Muscle of arm (tissue), 12 donors: Measurements from ENCODE around the gene PRDM1. TPM values are rescaled to one million over a fixed set of nuclear protein-coding genes. Genes with fewer than 3 reads are reported as not detected.

Experiments
- DNase-seq: peaks from one replicate; pipeline ENCODE4 v3.0.0-alpha.2; 2013
- polyA plus RNA-seq, 12 donors: library from polyadenylated mRNA; unstranded; fragments of 120-200 nt; gene quantifications; one replicate each; pipeline ENCODE4 v1.2.1, GENCODE V29; 2013; ENCODE audit not compliant: insufficient read length in 12 of 12

The PRDM1 gene
- polyA plus RNA-seq, 12 donors = 2.9 to 24.4 (median 5.5) TPM; not detected in 1

DNA sequence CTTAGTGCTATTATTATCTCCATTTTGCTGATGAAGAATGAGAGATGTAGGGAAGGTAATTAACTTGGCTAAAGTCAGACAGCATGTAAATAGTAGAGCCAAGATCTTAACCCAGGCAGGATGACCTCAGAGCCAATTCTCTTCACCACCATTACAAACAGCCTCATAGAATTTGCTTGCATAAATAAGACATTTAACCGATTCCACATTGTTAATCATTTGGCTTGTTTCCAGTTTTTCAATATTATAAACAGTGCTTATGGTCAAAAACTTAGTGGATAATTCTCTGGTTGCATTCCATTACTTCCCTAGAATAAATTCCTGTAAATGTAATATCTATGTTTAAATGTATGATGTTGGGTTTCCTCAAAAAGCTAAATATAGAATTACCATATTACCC is 19.1 kb upstream of the PRDM1 start:
- DNase-seq = no peak

DNA sequence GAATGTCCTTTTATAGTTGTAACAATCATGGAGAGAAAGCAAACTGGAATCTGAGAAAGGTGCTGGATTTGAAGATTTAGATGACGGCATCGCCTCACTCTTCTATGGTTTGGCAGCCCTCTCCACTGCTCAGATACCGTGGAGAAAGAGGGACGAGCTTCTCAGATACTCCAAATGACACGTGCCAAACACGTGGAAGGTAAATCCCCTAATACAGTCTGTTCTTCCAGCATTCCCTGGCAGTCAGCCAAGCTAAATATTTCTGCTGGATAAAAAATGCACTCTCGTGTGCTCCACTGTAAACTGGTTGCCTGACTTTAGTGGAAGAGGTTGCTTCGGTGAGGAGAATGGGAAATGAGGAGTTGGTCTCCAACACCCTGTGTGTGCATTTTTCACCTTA is 16.7 kb upstream of the PRDM1 start:
- peak; percentile 53 for DNase-seq

DNA sequence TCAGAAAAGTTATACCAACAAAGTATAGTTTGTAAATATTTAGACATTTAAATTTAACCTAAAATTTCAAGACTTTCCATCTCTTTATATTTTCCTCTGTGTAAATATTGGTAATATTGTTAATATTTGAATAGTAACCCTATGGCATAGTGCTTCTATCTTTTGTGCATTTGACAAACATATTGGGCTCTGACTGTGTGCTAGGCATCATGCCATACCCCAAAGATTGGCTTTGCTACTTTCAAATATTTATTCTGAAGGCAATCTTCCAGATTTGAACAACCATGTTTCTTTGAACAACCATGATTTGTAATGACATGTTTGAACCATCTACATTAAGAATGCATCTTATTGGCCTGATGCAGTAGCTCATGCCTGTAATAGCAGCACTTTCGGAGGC is 15.5 kb upstream of the PRDM1 start:
- DNase-seq = no peak

DNA sequence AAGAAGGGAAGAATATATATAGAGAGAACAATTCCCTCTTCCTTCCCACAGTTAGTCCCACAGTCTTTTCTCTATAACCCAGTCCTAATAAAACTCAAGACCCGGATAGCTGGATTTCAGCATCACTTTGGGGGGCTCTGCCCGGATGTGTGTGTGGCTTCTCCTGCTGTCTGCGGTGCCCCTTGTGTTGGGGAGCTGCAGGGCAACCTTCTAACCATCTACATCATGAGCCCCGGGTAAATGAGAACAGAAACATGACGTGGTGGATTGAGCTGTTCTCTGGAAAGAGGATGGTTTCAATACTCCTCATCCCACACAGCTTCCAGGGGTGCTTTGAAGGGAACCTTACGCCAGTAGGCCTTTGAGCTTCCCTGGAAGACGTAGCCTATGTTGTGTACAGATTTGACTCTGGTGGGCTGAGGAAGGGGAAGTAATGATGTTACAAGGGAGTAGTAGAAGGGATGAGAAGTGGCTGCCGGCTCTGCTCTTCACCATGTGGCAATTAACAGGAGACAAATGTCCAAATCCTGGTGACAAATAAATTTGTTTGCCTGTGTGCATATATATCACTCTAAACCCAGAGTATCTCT is 13.5 kb upstream of the PRDM1 start:
- no peak for DNase-seq

DNA sequence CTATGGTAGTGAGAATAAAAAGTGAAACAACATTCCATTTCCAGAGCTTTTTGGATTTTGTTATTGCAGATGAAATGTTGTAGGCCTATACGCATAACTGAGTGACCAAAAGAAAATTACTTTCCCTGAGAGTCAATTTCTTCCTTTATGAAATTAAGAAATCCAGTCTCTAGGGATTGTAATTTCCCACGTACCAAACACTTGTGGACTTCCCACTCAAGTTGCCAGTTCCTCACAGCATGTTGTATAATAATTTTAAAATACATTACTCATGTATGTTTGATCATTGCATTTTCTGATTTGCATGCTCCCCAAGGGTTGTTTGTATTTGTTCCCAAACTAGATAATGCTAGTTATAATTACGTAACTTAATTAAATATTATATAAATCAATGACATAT is 12.0 kb upstream of the PRDM1 start:
- DNase-seq = no peak

DNA sequence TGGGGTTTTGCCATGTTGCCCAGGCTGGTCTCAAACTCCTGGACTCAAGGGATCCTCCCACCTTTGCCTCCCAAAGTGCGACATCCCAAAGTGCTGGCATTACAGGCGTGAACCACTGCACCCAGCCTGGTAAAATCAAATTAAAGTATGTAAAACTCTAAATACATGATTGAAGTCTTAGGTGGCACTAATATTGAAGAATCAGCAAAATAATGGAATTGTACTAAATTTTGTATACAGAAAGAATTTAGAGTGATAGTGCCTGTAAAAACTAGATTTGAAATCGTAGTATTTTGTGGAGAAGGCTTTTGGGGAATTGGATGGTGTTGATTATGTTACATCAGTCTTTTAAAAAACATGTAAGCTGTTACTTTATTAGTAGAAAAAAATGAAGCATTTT is 10.0 kb upstream of the PRDM1 start:
- DNase-seq = no peak

DNA sequence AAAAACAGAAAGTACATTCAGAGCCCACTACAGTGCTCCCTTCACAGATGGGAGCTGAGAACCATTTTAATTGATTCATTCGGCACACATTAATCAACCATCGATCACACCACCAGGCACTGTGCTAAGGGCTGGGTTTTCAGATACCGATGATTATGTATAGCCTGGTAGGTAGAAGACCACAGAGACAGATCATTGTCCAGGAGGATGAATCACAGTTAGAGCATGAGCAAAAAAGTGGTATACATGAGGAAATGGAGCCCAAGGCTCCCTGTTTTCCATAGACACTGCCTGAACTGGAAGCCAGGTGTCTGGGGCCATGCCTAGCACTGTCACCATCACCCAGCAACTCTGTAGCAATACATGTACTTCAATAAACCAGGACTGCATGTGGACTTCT is 9.0 kb upstream of the PRDM1 start:
- no peak for DNase-seq

DNA sequence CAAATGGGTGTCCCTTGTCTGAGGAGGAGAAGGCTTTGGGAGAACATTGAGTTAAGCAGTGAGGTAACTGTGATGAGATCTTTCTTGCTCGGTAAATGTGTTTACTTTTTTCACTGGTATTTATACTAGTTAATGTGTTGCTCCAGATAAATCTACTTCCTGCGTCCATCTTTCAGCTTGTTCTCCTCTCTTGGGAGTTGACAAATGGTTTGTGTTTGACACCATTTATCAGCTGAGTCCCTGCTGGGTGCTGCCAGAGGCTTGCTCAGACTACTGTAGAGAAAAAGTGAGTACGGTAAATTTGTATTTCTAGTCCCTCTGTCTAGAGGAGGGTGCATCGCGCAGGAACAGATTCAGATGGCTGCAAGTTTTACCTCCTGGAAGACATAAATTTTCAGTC is 8.3 kb upstream of the PRDM1 start:
- no peak for DNase-seq

DNA sequence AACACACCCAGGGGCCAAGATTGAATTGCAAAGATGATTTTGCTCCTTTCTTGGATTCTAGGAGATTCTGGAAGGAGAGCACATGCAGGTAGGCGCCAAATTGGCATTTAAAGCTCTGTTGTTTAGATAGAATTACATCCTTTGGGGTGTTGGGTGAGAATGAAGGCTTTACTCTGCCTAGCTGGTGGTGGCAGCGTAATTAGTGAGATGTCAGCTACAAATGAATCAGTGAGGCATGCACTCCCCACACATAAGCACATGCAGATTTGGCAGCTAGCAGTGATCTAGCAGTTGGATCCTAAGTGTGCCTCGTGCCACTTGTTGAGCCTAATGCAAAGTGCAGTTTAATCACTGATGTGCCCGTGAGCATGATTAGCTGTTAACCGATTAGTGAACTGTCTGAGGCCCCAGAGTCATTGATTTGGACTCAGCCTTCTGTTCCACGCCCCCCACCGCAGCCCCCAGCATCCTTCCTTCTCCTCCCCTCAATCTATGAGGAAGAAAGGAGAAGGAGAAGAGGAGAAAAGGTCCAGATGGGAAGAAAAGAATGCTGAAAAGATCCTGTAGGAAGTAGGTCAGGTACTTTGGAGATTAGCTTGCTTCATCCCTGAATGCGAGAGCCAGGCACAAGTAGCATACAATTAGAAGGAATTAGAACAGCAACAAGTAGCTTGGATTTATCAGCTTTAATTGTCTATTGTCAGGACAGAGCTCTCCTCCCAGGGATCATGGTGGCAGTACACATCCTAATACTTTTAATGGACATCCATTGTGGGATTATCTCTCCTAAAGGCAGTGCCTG is 6.0 kb upstream of the PRDM1 start:
- DNase-seq = no peak

DNA sequence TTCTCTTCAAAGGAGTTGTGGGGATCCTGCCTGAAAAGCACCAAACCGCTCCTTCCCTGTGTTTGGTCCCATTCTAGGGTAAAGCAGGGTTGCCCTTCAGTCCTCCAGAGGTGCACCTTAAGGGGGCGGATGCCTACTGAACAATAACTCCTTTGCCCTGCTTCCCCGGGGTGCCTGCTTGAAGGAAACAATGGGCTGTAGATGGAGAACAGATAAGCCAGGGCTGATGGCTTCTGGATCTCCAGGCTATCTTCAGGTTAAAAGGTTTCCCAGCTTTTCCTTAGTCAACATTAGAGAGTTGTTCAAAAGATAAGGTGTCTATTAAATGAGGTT is 5.4 kb upstream of the PRDM1 start:
- no peak for DNase-seq

DNA sequence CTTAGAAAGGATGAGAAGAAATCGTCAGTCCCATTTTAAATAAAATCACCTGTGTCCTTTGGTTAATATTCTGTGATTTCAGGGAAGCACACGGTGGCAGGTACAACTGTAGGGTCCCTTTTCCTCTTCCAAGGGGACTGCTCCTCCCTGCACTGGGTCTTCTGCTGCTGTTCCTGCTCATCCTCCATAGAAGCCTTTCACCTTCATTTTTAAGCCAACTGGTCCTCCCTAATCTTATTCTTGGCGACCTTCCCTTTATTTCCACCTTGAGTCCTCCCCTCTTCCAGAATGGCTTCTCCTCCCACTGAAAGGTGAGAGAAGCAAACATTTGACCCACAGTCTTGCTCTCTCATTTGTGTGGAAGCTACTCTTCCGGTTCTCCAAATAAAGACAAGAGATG is 4.4 kb upstream of the PRDM1 start:
- no peak for DNase-seq

DNA sequence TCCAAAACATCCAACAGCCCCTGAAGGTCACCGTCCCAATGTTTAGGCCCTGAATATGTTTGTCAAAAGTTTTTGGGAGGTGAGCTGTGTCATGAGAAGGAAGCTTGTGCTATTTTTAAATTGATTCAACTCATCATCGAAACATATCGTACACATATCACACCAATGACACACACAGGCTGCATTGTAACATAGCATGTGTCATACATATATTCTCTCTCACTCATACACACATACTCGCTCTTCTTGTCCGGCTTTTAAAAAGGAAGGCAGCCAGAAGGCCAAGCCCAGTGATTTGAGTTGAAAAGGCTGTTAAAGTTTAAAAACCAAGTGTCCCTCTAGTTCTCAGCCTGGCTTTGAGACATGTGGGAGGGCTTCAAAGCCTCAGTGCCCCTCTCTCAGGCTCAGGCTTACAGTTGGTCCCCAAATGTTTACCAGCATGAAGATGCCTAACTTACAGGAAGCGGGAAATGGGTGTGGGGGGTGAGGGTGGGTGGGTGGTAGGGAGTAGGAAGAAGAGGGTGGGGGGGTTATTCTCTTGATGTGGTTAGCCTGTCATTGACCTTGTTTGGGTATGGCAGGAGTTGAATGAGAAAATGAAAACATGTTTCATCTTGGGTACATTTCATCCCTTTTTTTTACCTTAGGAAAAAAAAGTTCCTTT is 3.3 kb upstream of the PRDM1 start:
- no peak for DNase-seq

DNA sequence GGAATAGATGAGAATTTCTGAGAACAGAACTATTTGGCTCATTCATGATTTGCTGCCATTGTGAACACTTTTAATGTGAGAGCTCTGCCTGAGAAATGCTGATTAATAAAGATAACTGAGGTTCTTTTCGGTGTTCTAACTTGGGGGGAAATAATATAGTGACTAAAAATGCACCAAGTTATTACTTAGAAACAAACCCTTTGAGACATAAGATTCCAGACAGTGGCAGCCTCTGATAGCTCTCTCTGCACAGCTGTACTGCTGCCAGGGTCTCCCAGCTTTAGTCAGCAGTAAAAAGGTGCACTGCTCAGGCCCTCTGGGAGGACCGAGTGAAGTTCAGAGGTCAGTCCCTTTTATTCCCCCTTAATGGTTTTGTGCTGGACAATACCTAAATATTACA is 2.5 kb upstream of the PRDM1 start:
- DNase-seq = no peak

DNA sequence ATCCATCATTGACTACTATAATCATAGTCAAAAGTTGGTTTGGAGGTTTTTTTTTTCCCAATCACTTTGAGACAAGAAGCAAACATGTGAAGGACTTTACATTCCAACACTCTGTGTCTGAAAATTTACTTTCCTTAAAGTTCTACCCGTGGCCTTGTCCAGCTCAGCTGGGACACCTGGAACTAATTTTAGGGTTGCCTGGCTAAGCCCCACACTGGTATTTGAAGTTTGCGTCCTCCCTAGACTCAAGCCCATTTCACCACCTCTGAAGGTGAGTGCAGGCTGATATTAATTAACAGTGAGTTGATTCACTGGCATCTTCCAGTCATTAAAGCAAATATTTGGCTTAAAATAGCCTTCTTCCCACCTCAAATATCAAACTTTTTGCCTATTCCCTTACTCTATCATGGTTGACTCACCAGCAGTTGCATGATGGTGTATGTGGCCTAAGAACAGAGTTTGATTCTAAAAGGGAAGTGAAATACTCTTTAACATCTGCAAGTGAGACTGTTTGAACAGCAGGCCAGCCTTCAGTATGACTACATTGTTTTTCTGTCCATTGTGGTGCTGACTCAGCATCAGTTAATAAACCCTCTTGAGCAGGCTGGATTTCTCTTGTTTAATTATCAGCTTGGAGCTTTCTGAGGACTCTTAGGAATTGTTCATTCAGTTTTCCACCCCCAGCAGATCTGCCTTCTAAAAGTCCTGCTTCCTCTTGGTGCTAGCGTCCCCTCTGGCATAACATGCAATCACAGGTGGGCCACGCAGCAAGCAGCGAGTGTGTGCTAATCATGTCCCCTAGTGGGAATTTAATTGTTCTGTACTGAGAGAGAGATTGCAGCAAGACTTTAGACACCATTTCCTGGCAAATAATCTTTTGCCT is 1.8 kb upstream of the PRDM1 start:
- no peak for DNase-seq

DNA sequence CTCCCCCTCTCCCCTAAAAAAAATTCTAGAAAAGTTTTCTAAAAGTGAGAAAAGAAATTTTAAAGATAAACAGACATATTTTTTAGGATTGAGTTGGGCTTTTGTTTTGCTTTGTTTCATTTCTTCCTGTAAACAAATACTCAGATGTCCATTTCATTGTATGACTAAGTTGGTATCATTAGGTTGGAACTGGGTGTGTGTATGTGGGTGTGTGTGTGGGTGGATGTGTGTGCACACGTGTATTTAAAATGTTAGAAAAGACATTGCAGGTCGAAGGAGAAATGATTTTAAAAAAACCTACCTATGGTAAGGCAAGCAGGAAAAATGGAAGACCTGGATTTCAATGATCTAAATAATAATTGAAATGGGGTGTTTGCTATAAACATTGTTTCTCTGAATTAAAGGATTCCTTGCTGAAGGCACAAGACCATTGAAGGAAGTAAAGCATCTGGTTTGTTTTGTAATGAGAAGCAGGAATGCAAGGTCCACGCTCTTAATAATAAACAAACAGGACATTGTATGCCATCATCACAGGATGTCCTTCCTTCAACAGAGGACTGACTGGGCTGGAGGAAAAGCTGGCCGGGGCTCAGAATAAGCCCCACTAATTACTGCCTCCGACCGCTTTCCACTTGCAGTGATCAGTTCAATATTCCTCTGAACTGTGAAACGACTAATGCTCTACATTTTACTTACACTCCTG is 996 bp upstream of the PRDM1 start:
- no peak for DNase-seq

DNA sequence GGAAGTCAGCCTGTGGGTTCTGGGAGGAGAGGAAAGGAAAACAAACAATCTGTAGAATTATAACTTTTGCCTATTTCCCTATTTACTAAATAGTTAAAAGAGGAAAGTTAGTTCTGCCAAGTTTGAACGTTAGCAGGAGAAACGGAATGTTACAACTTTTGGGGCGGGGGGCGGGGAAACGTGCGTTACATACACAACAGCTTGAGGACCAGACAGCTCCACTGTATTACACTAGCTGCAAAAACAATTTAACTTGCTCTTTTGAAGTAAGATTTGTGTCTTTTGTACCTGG is 498 bp upstream of the PRDM1 start:
- no peak for DNase-seq

DNA sequence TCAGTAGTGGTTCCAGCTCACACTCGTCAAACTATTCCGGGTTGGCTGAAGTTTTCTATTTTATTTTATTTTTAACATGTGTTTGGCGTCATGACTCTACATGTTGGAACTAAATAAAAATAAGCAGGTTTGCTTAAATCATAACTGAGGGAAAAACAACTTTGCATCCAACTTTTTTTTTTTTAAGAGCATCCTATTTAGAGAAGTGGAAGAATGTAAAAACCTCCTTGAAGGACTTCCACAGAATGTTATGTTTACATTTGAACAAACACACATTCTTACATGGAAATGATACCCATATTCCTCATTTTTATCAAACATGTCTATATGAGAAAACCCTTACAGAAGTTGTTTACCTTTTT is 659 bp downstream of the PRDM1 start:
- no peak for DNase-seq

DNA sequence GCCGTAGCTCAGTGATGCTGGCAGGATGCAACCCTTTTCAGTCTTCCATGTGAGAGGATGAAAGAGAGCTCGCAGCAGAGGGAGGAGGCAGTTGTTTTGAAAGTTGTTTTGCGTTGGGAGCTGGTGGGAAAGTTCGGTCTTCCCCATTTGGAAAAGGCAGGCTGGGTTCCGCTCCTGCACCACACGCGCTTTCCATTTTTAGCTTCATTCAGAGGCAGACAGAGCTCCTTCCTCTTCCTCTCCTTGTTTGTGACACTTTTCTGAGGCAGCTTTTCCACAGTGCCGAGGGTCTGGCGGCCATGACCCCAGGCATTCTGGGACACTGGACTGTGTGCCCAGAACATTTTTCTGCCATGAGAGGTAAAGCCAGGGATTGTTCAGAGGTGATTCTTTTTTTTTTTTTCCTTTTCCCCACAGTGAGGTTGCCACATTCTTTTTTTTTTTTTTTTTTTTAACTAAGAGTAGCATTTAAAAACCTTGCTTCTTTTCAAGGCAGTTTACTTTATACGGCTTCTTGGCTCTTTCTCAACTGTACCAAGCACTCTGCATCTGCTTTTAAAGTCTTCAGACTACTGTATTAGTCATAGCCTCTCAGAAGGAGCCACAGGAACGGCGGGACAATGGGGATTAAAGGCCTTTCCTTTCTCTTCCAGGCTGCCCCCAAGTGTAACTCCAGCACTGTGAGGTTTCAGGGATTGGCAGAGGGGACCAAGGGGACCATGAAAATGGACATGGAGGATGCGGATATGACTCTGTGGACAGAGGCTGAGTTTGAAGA is 1.6 kb downstream of the PRDM1 start:
- no peak for DNase-seq

DNA sequence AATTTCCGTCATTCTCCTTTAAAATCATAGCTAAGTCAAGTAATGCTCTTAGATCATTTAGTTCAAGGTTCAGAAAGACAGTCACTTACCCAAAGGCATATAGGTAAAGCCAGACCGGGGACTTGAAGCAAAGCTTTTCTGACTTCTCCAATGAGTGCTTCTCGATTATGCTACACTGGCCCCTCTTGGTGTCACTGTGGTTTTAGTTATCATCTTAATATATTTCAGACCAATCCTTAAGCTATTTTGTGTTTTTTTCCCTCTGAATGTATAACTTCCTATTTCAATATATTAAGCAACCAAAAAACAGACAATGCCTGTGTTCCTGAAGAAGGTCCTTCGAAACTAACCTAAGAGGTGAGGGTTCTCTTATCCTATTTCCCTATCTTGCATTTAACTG is 3.9 kb downstream of the PRDM1 start:
- no peak for DNase-seq

DNA sequence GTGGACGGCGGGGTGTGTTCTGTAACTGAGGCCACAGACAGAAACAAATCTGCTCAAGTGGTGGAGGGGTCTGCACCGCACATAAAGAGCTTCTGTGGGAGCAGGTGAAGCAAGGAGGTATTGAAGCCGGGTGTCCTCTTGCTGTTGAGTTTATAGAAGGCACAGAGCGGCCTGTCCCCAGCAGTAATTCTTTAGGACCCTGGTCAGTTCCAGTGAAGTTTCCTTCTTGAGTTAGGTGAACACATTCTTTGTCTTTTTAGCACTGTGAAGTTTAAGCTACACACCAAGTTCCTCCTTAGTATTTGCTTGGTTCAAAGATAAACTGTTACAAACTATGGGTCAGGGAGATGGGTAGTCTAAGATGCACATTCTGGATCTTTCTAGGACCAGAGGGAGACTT is 6.1 kb downstream of the PRDM1 start:
- DNase-seq = no peak

DNA sequence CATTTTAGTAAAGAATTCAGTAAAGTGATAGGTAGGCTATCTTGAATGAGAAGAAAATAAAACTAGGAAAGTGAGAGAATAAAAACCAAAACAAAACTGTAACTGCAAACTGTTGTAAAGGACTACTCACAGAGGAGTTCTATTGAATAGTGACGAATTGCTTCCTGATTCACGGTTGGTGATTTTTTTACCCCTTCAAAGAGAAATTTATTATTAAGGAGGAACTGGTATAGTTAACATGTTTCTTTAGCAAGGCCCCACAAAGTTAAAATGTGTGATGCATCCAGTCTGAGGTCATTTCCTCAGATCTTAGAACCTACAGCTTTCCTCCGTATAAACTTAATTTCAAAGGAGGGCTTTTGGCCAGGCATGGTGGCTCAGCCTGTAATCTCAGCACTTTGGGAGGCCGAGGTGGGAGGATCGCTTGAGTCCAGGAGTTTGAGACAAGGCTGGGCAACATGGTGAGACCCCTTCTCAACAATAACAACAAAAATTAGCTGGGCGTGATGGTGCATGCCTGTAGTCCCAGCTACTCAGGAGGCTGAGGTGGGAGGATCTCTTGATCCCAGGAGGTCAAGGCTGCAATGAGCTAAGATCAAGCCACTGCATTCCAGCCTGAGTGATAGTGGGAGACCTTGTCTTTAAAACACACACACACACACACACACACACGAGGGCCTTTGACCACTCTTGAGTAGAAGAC is 8.3 kb downstream of the PRDM1 start:
- no peak for DNase-seq
